HUES48 (cell line): ENCODE results near the gene SLAMF1.

Experiments
- H3K27ac ChIP-seq: one replicate; pipeline ENCODE4 v1.7.0; 2013; ENCODE audit warnings: low read depth, low read length, inconsistent platforms
- H3K27me3 ChIP-seq: 2 replicates; pipeline ENCODE4 v1.6.1; 2013; ENCODE audit warnings: mild to moderate bottlenecking, low read length; ENCODE audit not compliant: control insufficient read depth, insufficient read depth
- H3K36me3 ChIP-seq: 2 replicates; pipeline ENCODE4 v1.6.1; 2013; ENCODE audit warnings: low read length; ENCODE audit not compliant: control insufficient read depth, insufficient read depth
- H3K4me1 ChIP-seq: 2 replicates; pipeline ENCODE4 v1.6.1; 2013; ENCODE audit warnings: mild to moderate bottlenecking, low read length; ENCODE audit not compliant: control insufficient read depth, insufficient read depth
- H3K4me3 ChIP-seq: 2 replicates; pipeline ENCODE4 v1.5.1; 2013; ENCODE audit warnings: mild to moderate bottlenecking, low read depth, low read length
- H3K9ac ChIP-seq: 2 replicates; pipeline ENCODE4 v1.6.1; 2013; ENCODE audit warnings: mild to moderate bottlenecking, low read depth, low read length, moderate library complexity
- H3K9me3 ChIP-seq: 2 replicates; pipeline ENCODE4 v1.6.1; 2013; ENCODE audit warnings: low read length; ENCODE audit not compliant: control insufficient read depth, insufficient read depth

SLAMF1 gene

DNA sequence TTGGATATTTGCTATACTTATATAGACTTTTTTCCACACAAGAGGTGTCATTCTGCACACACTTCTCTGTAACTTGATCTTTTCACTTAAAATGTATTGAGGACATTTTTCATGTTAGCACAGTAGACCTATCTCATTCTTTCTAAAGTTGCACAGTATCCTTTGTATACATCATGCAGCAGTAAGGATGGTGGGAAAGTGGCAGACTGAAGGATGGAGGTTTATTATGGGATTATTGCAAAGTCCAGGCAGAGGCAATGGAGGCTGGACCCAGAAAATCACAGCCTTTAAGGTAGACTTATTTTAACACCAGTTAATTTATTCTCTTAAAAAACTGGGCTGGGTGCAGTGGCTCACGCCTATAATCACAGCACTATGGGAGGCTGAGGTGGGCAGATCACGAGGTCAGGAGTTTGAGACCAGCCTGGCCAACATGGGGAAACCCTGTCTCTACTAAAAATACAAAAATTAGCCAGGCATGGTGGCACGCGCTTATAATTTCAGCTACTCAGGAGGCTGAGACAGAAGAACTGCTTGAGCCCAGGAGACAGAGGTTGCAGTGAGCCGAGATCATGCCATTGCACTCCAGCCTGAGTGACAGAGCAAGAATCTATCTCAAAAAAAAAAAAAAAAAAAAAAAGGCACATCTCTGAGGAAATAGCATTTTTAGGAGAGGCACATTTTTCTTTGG is 25.8 kb downstream of the SLAMF1 start:
- no peak overlapping the region for H3K27ac ChIP-seq
- no peak overlapping the region for H3K4me3 ChIP-seq
- no peaks in the 10 kb centered on the region for H3K9me3 ChIP-seq
- no peaks in the 10 kb centered on the region for H3K27me3 ChIP-seq
- no peaks in the 10 kb centered on the region for H3K4me1 ChIP-seq
- H3K9ac ChIP-seq, result no peak overlapping the region
- H3K36me3 ChIP-seq, result no peaks in the 10 kb centered on the region

DNA sequence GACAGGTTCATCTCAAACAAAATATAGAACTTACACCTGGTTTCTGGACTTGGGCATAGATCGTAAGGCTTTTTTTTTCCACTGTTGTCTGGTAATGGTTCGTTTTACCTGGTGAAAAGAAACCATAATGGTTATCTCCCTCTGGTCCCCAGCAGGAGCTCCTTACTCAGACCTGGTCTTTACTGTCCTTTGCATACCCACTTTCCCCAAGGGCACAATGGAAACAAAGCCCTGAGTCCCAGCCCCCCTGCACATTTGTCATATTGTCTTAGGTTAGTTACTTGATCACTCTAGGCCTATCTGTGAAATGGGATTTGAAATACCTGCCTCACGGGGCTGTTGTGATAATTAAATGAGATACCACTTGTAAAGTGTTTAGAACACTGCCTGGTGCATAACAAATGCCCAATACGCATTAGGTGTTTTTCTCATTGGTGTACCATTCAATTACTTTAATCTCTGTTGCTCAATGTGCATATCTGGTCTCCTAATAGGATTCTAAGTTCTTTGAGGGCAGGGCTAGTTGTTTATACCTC is 27.0 kb downstream of the SLAMF1 start:
- no peaks in the 10 kb centered on the region for H3K36me3 ChIP-seq
- H3K27ac ChIP-seq, result no peak overlapping the region
- H3K9ac ChIP-seq, result no peak overlapping the region
- H3K4me1 ChIP-seq, result no peaks in the 10 kb centered on the region
- H3K27me3 ChIP-seq, result no peaks in the 10 kb centered on the region
- no peak overlapping the region for H3K4me3 ChIP-seq
- no peaks in the 10 kb centered on the region for H3K9me3 ChIP-seq

GRCh38 chr1:160618763-160619274 is 28.0 kb downstream of the SLAMF1 start:
- H3K9ac ChIP-seq, result no peak overlapping the region
- H3K9me3 ChIP-seq, result no peaks in the 10 kb centered on the region
- no peaks in the 10 kb centered on the region for H3K4me1 ChIP-seq
- H3K27me3 ChIP-seq, result no peaks in the 10 kb centered on the region
- H3K36me3 ChIP-seq, result no peaks in the 10 kb centered on the region
- no peak overlapping the region for H3K4me3 ChIP-seq
- H3K27ac ChIP-seq, result no peak overlapping the region

- H3K9ac ChIP-seq, result no peak overlapping the region
- no peaks in the 10 kb centered on the region for H3K4me1 ChIP-seq
- H3K36me3 ChIP-seq, result no peaks in the 10 kb centered on the region
- no peak overlapping the region for H3K27ac ChIP-seq
- no peaks in the 10 kb centered on the region for H3K9me3 ChIP-seq
- H3K27me3 ChIP-seq, result no peaks in the 10 kb centered on the region
- H3K4me3 ChIP-seq, result no peak overlapping the region
Measured at GRCh38 chr1:160618327-160618726, 28.5 kb downstream of the SLAMF1 start.

DNA sequence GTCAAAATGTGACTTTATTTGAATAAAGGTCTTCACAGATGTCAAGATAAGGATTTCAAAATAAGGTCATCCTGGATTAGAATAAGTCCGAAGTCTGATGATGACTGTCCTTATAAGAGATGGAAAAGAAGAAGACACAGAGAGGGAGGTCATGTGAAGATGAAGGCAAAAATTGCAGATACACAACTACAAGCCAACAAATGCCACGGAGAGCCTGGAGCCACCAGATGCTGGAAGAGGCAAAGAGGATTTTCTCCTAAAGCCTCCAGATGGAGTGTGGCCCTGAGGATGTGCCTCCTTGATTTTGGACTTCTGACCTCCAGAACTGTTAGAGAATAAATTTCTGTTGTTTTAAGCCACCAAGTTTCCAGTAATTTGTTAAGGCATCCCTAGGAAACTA is 31.2 kb downstream of the SLAMF1 start:
- Histone ChIP-seq H3K4me3 (no peak overlapping the region), H3K9ac (no peak overlapping the region), H3K4me1 (no peaks in the 10 kb centered on the region), H3K27ac (no peak overlapping the region), H3K27me3 (no peaks in the 10 kb centered on the region), H3K36me3 (no peaks in the 10 kb centered on the region), H3K9me3 (no peaks in the 10 kb centered on the region)

- Histone ChIP-seq H3K9me3 (no peaks in the 10 kb centered on the region), H3K4me1 (no peaks in the 10 kb centered on the region), H3K9ac (no peak overlapping the region), H3K27ac (no peak overlapping the region), H3K36me3 (no peaks in the 10 kb centered on the region), H3K4me3 (no peak overlapping the region), H3K27me3 (no peaks in the 10 kb centered on the region)
Measured at GRCh38 chr1:160614410-160614809, 32.4 kb downstream of the SLAMF1 start.

GRCh38 chr1:160612613-160613218 is 34.1 kb downstream of the SLAMF1 start:
- no peaks in the 10 kb centered on the region for H3K27me3 ChIP-seq
- no peak overlapping the region for H3K4me3 ChIP-seq
- H3K4me1 ChIP-seq, result no peaks in the 10 kb centered on the region
- no peaks in the 10 kb centered on the region for H3K36me3 ChIP-seq
- no peak overlapping the region for H3K9ac ChIP-seq
- no peaks in the 10 kb centered on the region for H3K9me3 ChIP-seq
- no peak overlapping the region for H3K27ac ChIP-seq

DNA sequence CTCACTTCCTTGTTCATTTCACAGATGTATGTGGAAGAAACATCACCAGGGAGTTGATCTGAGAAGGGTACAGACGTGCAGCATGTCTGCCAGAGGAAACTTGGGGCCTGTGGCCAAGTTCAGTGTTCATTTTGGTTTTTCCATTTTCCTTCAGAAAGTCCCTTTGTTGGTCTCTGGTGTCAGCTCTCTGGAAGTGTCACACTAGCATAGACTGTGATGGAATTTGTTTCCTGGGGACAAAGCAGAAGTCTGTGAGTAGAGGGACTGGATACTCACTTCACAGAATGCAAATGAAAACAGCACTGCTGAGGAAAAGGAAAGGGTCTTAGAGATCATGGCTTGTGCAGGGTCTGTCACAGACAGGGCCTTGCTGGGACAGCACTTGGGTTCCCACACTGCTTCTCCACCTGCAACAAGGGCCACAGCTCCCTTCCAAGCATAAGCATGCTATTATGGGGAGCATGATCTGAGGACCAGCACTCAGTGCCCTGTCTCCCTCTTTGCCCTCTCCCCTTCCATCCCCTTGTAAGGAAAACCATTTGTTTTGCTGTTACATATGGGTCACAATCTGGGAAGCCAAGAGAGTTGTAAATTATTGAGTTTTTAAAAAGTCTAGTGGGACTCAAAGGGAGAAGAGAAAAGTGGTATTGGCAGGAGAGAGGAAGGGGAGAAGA is 36.1 kb downstream of the SLAMF1 start:
- no peaks in the 10 kb centered on the region for H3K36me3 ChIP-seq
- H3K27ac ChIP-seq, result no peak overlapping the region
- no peaks in the 10 kb centered on the region for H3K9me3 ChIP-seq
- no peak overlapping the region for H3K9ac ChIP-seq
- H3K4me3 ChIP-seq, result no peak overlapping the region
- H3K27me3 ChIP-seq, result no peaks in the 10 kb centered on the region
- no peaks in the 10 kb centered on the region for H3K4me1 ChIP-seq

GRCh38 chr1:160608941-160609340 is 37.9 kb downstream of the SLAMF1 start:
- H3K4me1 ChIP-seq, result no peaks in the 10 kb centered on the region
- H3K4me3 ChIP-seq, result no peak overlapping the region
- no peak overlapping the region for H3K27ac ChIP-seq

GRCh38 chr1:160608514-160608913 is 38.3 kb downstream of the SLAMF1 start:
- H3K4me3 ChIP-seq, result no peak overlapping the region
- H3K27ac ChIP-seq, result no peak overlapping the region
- no peaks in the 10 kb centered on the region for H3K27me3 ChIP-seq
- H3K36me3 ChIP-seq, result no peaks in the 10 kb centered on the region
- H3K9me3 ChIP-seq, result no peaks in the 10 kb centered on the region
- no peak overlapping the region for H3K9ac ChIP-seq
- no peaks in the 10 kb centered on the region for H3K4me1 ChIP-seq

More at GRCh38 chr1:160608941-160609340, 37.9 kb downstream of the SLAMF1 start:
- H3K9me3 ChIP-seq, result no peaks in the 10 kb centered on the region
- H3K9ac ChIP-seq, result no peak overlapping the region
- no peaks in the 10 kb centered on the region for H3K36me3 ChIP-seq
- H3K27me3 ChIP-seq, result no peaks in the 10 kb centered on the region

GRCh38 chr1:160608057-160608456 is 38.8 kb downstream of the SLAMF1 start:
- Histone ChIP-seq H3K9ac (no peak overlapping the region), H3K27ac (no peak overlapping the region), H3K9me3 (no peaks in the 10 kb centered on the region), H3K27me3 (no peaks in the 10 kb centered on the region), H3K36me3 (no peaks in the 10 kb centered on the region), H3K4me1 (no peaks in the 10 kb centered on the region), H3K4me3 (no peak overlapping the region)
